ENCODE measurements around the gene LTBP1. TPM values are rescaled to one million over a fixed set of nuclear protein-coding genes. Genes with fewer than 3 reads are reported as not detected.
"Not testable (repeated sequence)": the region's sequence is repeated elsewhere in the genome, so short reads cannot be mapped to it uniquely, and the experiment has no call there.

LTBP1 gene
- total and polyA plus RNA-seq, 8 donors = 11.0 to 134 (median 25.6) TPM

DNA sequence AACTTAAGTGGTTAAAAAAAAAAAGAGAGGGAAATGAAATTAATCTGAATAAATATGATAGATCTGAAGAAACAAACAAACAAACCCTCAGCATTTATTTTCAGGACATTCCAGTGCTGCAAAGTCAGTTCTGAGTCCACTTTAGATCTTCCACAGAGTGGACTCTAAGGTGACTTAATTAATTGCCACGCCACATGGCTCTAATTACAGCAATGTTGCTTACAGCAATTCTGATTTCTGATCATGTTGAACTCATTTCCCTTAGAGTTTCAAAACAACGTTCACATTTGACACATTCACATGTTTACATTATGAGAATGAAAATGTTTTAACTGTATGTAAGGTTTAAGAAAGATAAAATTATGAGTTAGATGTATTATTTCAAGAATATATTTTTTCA, 491.1 kb downstream of the LTBP1 start:
- Histone ChIP-seq H3K27ac (peak overlapping the region in 3 of 5 donors; percentile 2 to 55 (median 13)), H3K27me3 (no peaks in the 10 kb centered on the region), H3K9me3 (no peaks in the 10 kb centered on the region), H3K36me3 (no peaks in the 10 kb centered on the region), H3K4me3 (no peak overlapping the region), H3K4me1 (peaks cover 0 to 4% (median 0%) of the 10 kb centered on the region in 4 donors)
- TF ChIP-seq POLR2A (IDR thresholded peaks at IDR 0.05) = no peak
- TF ChIP-seq EP300 (IDR thresholded peaks at IDR 0.05) = no peak
- TF ChIP-seq, protein P1, sequence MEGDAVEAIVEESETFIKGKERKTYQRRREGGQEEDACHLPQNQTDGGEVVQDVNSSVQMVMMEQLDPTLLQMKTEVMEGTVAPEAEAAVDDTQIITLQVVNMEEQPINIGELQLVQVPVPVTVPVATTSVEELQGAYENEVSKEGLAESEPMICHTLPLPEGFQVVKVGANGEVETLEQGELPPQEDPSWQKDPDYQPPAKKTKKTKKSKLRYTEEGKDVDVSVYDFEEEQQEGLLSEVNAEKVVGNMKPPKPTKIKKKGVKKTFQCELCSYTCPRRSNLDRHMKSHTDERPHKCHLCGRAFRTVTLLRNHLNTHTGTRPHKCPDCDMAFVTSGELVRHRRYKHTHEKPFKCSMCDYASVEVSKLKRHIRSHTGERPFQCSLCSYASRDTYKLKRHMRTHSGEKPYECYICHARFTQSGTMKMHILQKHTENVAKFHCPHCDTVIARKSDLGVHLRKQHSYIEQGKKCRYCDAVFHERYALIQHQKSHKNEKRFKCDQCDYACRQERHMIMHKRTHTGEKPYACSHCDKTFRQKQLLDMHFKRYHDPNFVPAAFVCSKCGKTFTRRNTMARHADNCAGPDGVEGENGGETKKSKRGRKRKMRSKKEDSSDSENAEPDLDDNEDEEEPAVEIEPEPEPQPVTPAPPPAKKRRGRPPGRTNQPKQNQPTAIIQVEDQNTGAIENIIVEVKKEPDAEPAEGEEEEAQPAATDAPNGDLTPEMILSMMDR (IDR thresholded peaks at IDR 0.05) = no peak
- TF ChIP-seq POLR2AphosphoS5 (IDR thresholded peaks at IDR 0.05) = no peak
- intact Hi-C loops (cut with DNase I; ENCODE audit: low total_unique reads) = no loop called here
- DNase-seq = no peak
- 44 to 54% (median 50%) methylated on average over 2 of the region's 2 CpGs for WGBS, 5 donors

DNA sequence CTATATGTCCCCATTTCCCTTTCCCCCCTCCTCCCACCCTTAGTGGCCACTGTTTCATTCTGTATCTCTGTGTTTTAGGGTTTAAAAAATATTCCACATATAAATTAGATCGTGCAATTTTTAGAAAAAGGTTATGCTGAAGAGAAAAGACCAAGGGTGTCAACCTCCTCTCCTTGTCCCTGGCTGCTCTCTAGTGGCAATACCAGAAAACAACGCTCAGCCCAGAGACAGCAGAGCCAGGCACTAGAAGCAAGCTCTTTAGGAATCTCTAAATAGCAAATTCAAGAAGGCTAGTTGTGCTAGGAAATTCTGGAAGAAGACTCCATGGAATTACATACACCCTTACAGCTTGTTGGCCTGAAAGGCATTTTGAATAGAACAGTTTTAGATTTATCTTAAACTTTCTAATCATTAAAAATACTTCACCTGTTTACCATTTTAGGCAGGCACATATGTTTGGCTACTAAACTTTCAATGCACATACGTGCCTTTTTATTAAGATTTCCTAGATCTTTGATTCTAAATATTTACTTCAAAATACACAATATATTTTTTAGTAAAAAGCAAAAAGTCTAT, 494.6 kb downstream of the LTBP1 start:
- intact Hi-C loops (cut with DNase I; ENCODE audit: low total_unique reads) = no loop called here
- peak in 1 of 2 donors; percentile 80 for DNase-seq
- Histone ChIP-seq H3K9me3 (no peaks in the 10 kb centered on the region), H3K4me3 (no peak overlapping the region), H3K4me1 (peaks cover 0 to 9% (median 0%) of the 10 kb centered on the region in 4 donors), H3K27ac (no peak overlapping the region), H3K36me3 (no peaks in the 10 kb centered on the region), H3K27me3 (no peaks in the 10 kb centered on the region)
- no peak for TF ChIP-seq POLR2A (IDR thresholded peaks at IDR 0.05)
- TF ChIP-seq POLR2AphosphoS5 (IDR thresholded peaks at IDR 0.05) = no peak
- TF ChIP-seq EP300 (IDR thresholded peaks at IDR 0.05) = no peak
- TF ChIP-seq, protein P1 (IDR thresholded peaks at IDR 0.05) = peak in 5 of 7 experiments; percentile 23 to 51 (median 38)
- 20 to 32% (median 22%) methylated on average over 3 of the region's 3 CpGs for WGBS, 5 donors

DNA sequence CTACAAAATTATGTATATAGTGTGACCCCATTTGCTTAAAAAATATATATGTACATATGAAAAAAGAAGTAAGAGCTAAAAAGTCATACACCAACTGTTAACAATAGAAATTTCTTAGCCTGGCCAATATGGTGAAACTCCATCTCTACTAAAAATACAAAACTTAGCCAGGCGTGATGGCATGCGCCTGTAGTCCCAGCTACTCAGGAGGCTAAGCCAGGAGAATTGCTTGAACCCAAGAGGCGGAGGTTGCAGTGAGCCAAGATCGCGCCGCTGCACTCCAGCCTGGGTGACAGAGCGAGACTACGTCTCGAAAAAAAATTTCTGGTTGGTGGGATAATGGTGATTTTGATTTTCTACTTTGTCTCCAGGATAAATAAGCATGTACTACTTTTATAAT, 495.3 kb downstream of the LTBP1 start:
- intact Hi-C loops (cut with DNase I; ENCODE audit: low total_unique reads) = not testable (repeated sequence)

DNA sequence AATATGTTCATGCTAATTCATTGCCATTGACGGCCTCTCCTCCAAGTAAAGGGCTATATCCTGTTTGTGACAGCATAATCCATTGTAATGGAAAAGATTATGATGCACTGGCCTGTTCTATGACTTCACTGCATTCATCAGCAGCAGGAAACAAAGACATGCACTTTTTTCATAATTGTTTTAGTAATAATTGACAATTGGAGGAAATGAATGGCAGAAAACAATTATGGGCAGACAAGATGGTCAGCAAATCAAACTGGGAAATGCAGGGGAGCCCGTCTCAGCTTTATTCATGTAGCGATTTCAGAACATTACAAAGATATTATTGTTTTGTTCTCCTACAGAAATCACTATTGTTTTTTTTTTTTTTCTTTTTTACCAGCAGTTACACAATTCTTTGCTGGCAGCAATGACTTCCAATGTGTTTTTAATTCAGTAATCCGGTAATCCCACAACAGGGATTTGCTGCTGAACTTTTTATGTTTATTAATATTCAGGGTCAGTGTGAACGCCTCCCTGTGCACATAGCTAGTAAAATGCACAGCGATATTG, 495.9 kb downstream of the LTBP1 start:
- Histone ChIP-seq H3K9me3 (no peaks in the 10 kb centered on the region), H3K27ac (peak overlapping the region in 1 of 5 donors; percentile 40), H3K4me1 (peaks cover 0 to 9% (median 0%) of the 10 kb centered on the region in 4 donors), H3K4me3 (no peak overlapping the region), H3K27me3 (no peaks in the 10 kb centered on the region), H3K36me3 (no peaks in the 10 kb centered on the region)
- intact Hi-C loops (cut with DNase I; ENCODE audit: low total_unique reads) = no loop called here
- no peak for TF ChIP-seq POLR2A (IDR thresholded peaks at IDR 0.05)
- TF ChIP-seq, protein P1 (IDR thresholded peaks at IDR 0.05) = no peak
- no peak for TF ChIP-seq EP300 (IDR thresholded peaks at IDR 0.05)
- TF ChIP-seq POLR2AphosphoS5 (IDR thresholded peaks at IDR 0.05) = no peak
- peak in 1 of 2 donors; percentile 47 for DNase-seq
- 61 to 77% (median 70%) methylated on average over 6 of the region's 6 CpGs for WGBS, 5 donors

More for the DNA sequence above, 495.3 kb downstream of the LTBP1 start:
- H3K27me3 ChIP-seq, DNase-seq, H3K4me3 ChIP-seq, H3K9me3 ChIP-seq, H3K4me1 ChIP-seq, H3K36me3 ChIP-seq: not testable (repeated sequence)
- WGBS, 5 donors = 95 to 98% (median 97%) methylated on average over 9 of the region's 9 CpGs
- peak overlapping the region in 1 of 5 donors; percentile 21 for H3K27ac ChIP-seq

DNA sequence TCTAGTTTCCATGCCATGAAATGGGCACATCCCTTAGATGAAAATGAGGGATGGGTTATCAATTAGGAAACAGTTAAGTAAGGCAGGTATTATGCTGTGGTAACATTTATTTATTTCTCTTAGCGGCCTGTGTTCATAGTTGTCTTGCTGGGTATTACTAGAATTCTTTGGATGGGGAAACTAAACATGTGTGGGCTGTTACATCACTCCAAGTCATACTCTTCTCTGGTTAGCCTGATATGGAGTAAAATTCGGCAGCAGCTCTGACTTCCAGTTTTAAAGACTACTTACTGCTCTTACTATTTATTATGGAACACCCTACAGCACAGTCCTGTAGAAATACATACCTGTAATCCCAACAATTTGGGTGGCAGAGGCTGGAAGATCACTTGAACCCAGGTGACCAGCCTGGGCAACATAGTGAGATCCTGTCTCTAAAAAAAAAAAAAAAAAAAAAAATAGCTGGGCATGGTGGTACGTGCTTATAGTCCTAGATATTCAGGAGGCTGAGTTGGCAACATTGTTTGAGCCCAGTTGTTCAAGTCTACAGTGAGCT, 496.6 kb downstream of the LTBP1 start:
- H3K27ac ChIP-seq = peak overlapping the region in 2 of 5 donors; percentile 16 to 40
- no peak for DNase-seq
- no peaks in the 10 kb centered on the region for H3K9me3 ChIP-seq
- no peaks in the 10 kb centered on the region for H3K27me3 ChIP-seq
- WGBS, 5 donors = 63 to 83% (median 75%) methylated on average over 3 of the region's 3 CpGs
- H3K4me1 ChIP-seq = peaks cover 0 to 9% (median 0%) of the 10 kb centered on the region in 4 donors
- intact Hi-C loops (cut with DNase I; ENCODE audit: low total_unique reads) = no loop called here
- no peaks in the 10 kb centered on the region for H3K36me3 ChIP-seq
- no peak for TF ChIP-seq EP300 (IDR thresholded peaks at IDR 0.05)
- no peak for TF ChIP-seq POLR2A (IDR thresholded peaks at IDR 0.05)
- TF ChIP-seq, protein P1 (IDR thresholded peaks at IDR 0.05) = no peak
- no peak for TF ChIP-seq POLR2AphosphoS5 (IDR thresholded peaks at IDR 0.05)
- H3K4me3 ChIP-seq = no peak overlapping the region
